ENCODE measurements around the gene MAPK8IP1. TPM values are rescaled to one million over a fixed set of nuclear protein-coding genes. Genes with fewer than 3 reads are reported as not detected.

The MAPK8IP1 gene
- total and polyA plus RNA-seq, 2 donors (not counting 3 experiments of a cell fraction or from before 2014, with no cell fraction given): 4.1 to 4.8 TPM

- H3K27ac ChIP-seq (ENCODE audit: insufficient read depth, low read depth, low read length): no peak overlapping the region
- DNase-seq (ENCODE audit: low read depth, low spot score): no peak
- H3K4me1 ChIP-seq (ENCODE audit: control insufficient read depth, extremely low read depth, insufficient read depth, low read length): peaks cover 10% of the 10 kb centered on the region
- no peak overlapping the region for H3K4me2 ChIP-seq (ENCODE audit: insufficient read depth, low read length)
- H3K36me3 ChIP-seq (ENCODE audit: control insufficient read depth in 2 of 2, extremely low read depth in 1 of 2, insufficient read depth in 2 of 2, low read length in 2 of 2): no peaks in the 10 kb centered on the region
- ChIA-PET CTCF (no interaction called here), POLR2A (no interaction called here)
- intact Hi-C loops (cut with micrococcal nuclease): no loop called here
- no peaks in the 10 kb centered on the region for H3K79me2 ChIP-seq (ENCODE audit: control insufficient read depth, insufficient read depth, low read length)
- dilution Hi-C loops (cut with MboI; ENCODE audit: extremely low pct_ligation_motif_present, low sequenced_read_pairs): no loop called here
- no peaks in the 10 kb centered on the region for H3K9me3 ChIP-seq (replicated peaks; ENCODE audit: control insufficient read depth, insufficient read depth, low read length)
- TF ChIP-seq POLR2AphosphoS5 (IDR thresholded peaks at IDR 0.05; ENCODE audit: insufficient read depth, low read depth, low read length): no peak
- TF ChIP-seq GATA2 (IDR thresholded peaks at IDR 0.05; ENCODE audit: insufficient read depth, insufficient read length, low read depth, low read length): no peak
- TF ChIP-seq MYC (IDR thresholded peaks at IDR 0.05; ENCODE audit: low read depth, low read length): no peak
- TF ChIP-seq FOS (IDR thresholded peaks at IDR 0.05; ENCODE audit: borderline replicate concordance, insufficient read depth, low read length): no peak
- no peak overlapping the region for H3K4me3 ChIP-seq (replicated peaks in 1 of 3; ENCODE audit: insufficient read depth in 1 of 3, low read depth in 1 of 3, low read length in 3 of 3)
- peaks cover 4 to 9% of the 10 kb centered on the region in 2 experiments for H3K27me3 ChIP-seq (ENCODE audit: control insufficient read depth in 2 of 2, insufficient read depth in 2 of 2, low read length in 2 of 2)
- no peak overlapping the region for H3K9ac ChIP-seq (replicated peaks; ENCODE audit: extremely low read depth, insufficient read depth, low read length)
- no TSS peak for BruUV-seq (replicated peaks)
- no peak overlapping the region for H2AFZ ChIP-seq (ENCODE audit: low read depth, low read length)
- H3K9me1 ChIP-seq (replicated peaks; ENCODE audit: control insufficient read depth, extremely low read depth, insufficient read depth, low read length): no peaks in the 10 kb centered on the region
- FAIRE-seq: no peak
- H4K20me1 ChIP-seq (replicated peaks; ENCODE audit: control insufficient read depth, extremely low read depth, insufficient read depth, low read length): no peaks in the 10 kb centered on the region
Measured at GRCh38 chr11:45900916-45901617, 15.6 kb downstream of the MAPK8IP1 start.

GRCh38 chr11:45901626-45902025 is 16.2 kb downstream of the MAPK8IP1 start:
- TF ChIP-seq CTCF (IDR thresholded peaks at IDR 0.05; ENCODE audit: extremely low read depth in 1 of 2, insufficient read depth in 1 of 2, low read depth in 1 of 2, low read length in 2 of 2) (no peak), GATA2 (IDR thresholded peaks at IDR 0.05; ENCODE audit: insufficient read depth, insufficient read length, low read depth, low read length) (no peak), FOS (IDR thresholded peaks at IDR 0.05; ENCODE audit: borderline replicate concordance, insufficient read depth, low read length) (no peak), EZH2 (IDR thresholded peaks at IDR 0.05; ENCODE audit: borderline replicate concordance, low read depth, low read length, severe bottlenecking) (no peak), MYC (IDR thresholded peaks at IDR 0.05; ENCODE audit: low read depth, low read length) (no peak), POLR2A (IDR thresholded peaks at IDR 0.05; ENCODE audit: low read depth, low read length) (no peak), JUN (IDR thresholded peaks at IDR 0.05; ENCODE audit: borderline replicate concordance, insufficient read depth, insufficient read length, low read depth) (no peak), POLR2AphosphoS5 (IDR thresholded peaks at IDR 0.05; ENCODE audit: insufficient read depth, low read depth, low read length) (no peak), MAX (IDR thresholded peaks at IDR 0.05; ENCODE audit: insufficient read depth, insufficient read length) (no peak)
- ChIA-PET CTCF (no interaction called here), POLR2A (no interaction called here)
- no peak for FAIRE-seq
- Histone ChIP-seq H3K4me1 (ENCODE audit: control insufficient read depth, extremely low read depth, insufficient read depth, low read length) (peaks cover 10% of the 10 kb centered on the region), H3K27me3 (ENCODE audit: control insufficient read depth in 2 of 2, insufficient read depth in 2 of 2, low read length in 2 of 2) (peaks cover 4 to 9% of the 10 kb centered on the region in 2 experiments), H3K9me1 (replicated peaks; ENCODE audit: control insufficient read depth, extremely low read depth, insufficient read depth, low read length) (no peaks in the 10 kb centered on the region), H3K36me3 (ENCODE audit: control insufficient read depth in 2 of 2, extremely low read depth in 1 of 2, insufficient read depth in 2 of 2, low read length in 2 of 2) (no peaks in the 10 kb centered on the region), H2AFZ (ENCODE audit: low read depth, low read length) (no peak overlapping the region), H4K20me1 (replicated peaks; ENCODE audit: control insufficient read depth, extremely low read depth, insufficient read depth, low read length) (no peaks in the 10 kb centered on the region), H3K4me2 (ENCODE audit: insufficient read depth, low read length) (no peak overlapping the region), H3K9ac (replicated peaks; ENCODE audit: extremely low read depth, insufficient read depth, low read length) (no peak overlapping the region), H3K79me2 (ENCODE audit: control insufficient read depth, insufficient read depth, low read length) (no peaks in the 10 kb centered on the region), H3K9me3 (replicated peaks; ENCODE audit: control insufficient read depth, insufficient read depth, low read length) (no peaks in the 10 kb centered on the region), H3K27ac (ENCODE audit: insufficient read depth, low read depth, low read length) (no peak overlapping the region), H3K4me3 (replicated peaks in 1 of 3; ENCODE audit: insufficient read depth in 1 of 3, low read depth in 1 of 3, low read length in 3 of 3) (no peak overlapping the region)
- intact Hi-C loops (cut with micrococcal nuclease) (no loop called here), dilution Hi-C loops (cut with MboI; ENCODE audit: extremely low pct_ligation_motif_present, low sequenced_read_pairs) (no loop called here)
- DNase-seq (ENCODE audit: low read depth, low spot score): no peak
- BruUV-seq (replicated peaks): no TSS peak
